Right atrium auricular region (tissue), 2 donors: ENCODE measurements around the gene ARHGEF2. TPM values are rescaled to one million over a fixed set of nuclear protein-coding genes. Genes with fewer than 3 reads are reported as not detected.
A peak's percentile ranks its signal among the peaks of the same experiment; 100 is the strongest.

Experiments
- DNase-seq: peaks from one replicate; pipeline ENCODE4 v3.0.0-alpha.2; 2019; ENCODE audit warnings: low spot score
- H3K27ac ChIP-seq, 2 donors: fragments of 200-600 bp; sonication (generic); 1 replicate in 1 of 2; 2 replicates in 1 of 2; pipeline ENCODE4 v1.5.1; 2016 to 2019
- H3K27me3 ChIP-seq, 2 donors: fragments of 200-600 bp; sonication (generic); one replicate each; pipeline versions ENCODE4 v1.5.1 to v1.6.0; 2017 to 2019
- H3K36me3 ChIP-seq: fragments of 200-600 bp; sonication (generic); one replicate; pipeline ENCODE4 v1.5.1; 2016
- H3K4me1 ChIP-seq, 2 donors: fragments of 200-600 bp; sonication (generic); one replicate each; pipeline versions ENCODE4 v1.5.1 to v1.6.0; 2017 to 2019
- H3K4me3 ChIP-seq, 2 donors: fragments of 200-600 bp; sonication (generic); 1 replicate in 1 of 2; 2 replicates in 1 of 2; pipeline ENCODE4 v1.5.1; 2017 to 2019; ENCODE audit warnings: mild to moderate bottlenecking in 1 of 2, moderate library complexity in 1 of 2
- H3K9me3 ChIP-seq, 2 donors: fragments of 200-600 bp; sonication (generic); one replicate each; pipeline ENCODE4 v1.5.1; 2019
- CTCF ChIP-seq, 2 donors: fragments of 200-600 bp; sonication (generic); IDR thresholded peaks; one replicate each; pipeline ENCODE4 v1.5.1; 2019; ENCODE audit warnings: antibody characterized with exemption in 2 of 2
- total RNA-seq, 2 donors: library from RNA; depleted of rRNA; stranded (reverse); fragments of >200 nt; gene quantifications; one replicate each; pipeline ENCODE4 v1.1.0, GENCODE V29; 2016

Gene ARHGEF2
- total RNA-seq, 2 donors from 2014 or later: 50.8 to 69.8 TPM

GRCh38 chr1:155938220-155938627 lies 40.1 kb downstream of the ARHGEF2 start:
- Histone ChIP-seq H3K9me3 (no peaks in the 10 kb centered on the region), H3K36me3 (no peaks in the 10 kb centered on the region), H3K27me3 (no peaks in the 10 kb centered on the region), H3K4me3 (no peak overlapping the region), H3K4me1 (peaks cover 0 to 62% of the 10 kb centered on the region in 2 donors), H3K27ac (peak overlapping the region; percentile 51 to 70)
- no peak for DNase-seq
- peak; percentile 44 to 71 for TF ChIP-seq CTCF (IDR thresholded peaks at IDR 0.05)

- Histone ChIP-seq H3K9me3 (no peaks in the 10 kb centered on the region), H3K27me3 (no peaks in the 10 kb centered on the region), H3K4me3 (peak overlapping the region; percentile 89 to 94), H3K27ac (peak overlapping the region; percentile 88 to 93), H3K36me3 (peaks cover 27% of the 10 kb centered on the region), H3K4me1 (peaks cover 0 to 62% of the 10 kb centered on the region in 2 donors)
- TF ChIP-seq CTCF (IDR thresholded peaks at IDR 0.05): no peak
- no peak for DNase-seq
Measured at GRCh38 chr1:155934936-155935590, 43.3 kb downstream of the ARHGEF2 start.

- peaks cover 0 to 57% of the 10 kb centered on the region in 2 donors for H3K4me1 ChIP-seq
- TF ChIP-seq CTCF (IDR thresholded peaks at IDR 0.05): peak in 1 of 2 donors; percentile 47
- DNase-seq: peak; percentile 98
Measured at GRCh38 chr1:155934097-155934935, 44.0 kb downstream of the ARHGEF2 start, which contains the start of gene KHDC4. TSS of gene KHDC4 (minus strand) at chr1:155934413. CDS start at chr1:155934373, 40 bp downstream.

GRCh38 chr1:155933591-155934096 lies 44.7 kb downstream of the ARHGEF2 start:
- Histone ChIP-seq H3K9me3 (no peaks in the 10 kb centered on the region), H3K4me3 (peak overlapping the region; percentile 89 to 94), H3K4me1 (peaks cover 0 to 50% of the 10 kb centered on the region in 2 donors), H3K27ac (peak overlapping the region; percentile 88 to 93), H3K27me3 (no peaks in the 10 kb centered on the region), H3K36me3 (peaks cover 41% of the 10 kb centered on the region)
- no peak for TF ChIP-seq CTCF (IDR thresholded peaks at IDR 0.05)
- DNase-seq: no peak

More at GRCh38 chr1:155934097-155934935, 44.0 kb downstream of the ARHGEF2 start, which contains the start of gene KHDC4:
- H3K9me3 ChIP-seq: no peaks in the 10 kb centered on the region
- H3K36me3 ChIP-seq: peaks cover 34% of the 10 kb centered on the region
- H3K4me3 ChIP-seq: peak within 1 kb of the TSS; percentile 89 to 94
- H3K27me3 ChIP-seq: no peaks in the 10 kb centered on the region
- H3K27ac ChIP-seq: peak within 1 kb of the TSS; percentile 88 to 93

GRCh38 chr1:155932487-155932886 lies 45.9 kb downstream of the ARHGEF2 start:
- no peaks in the 10 kb centered on the region for H3K27me3 ChIP-seq
- no peak overlapping the region for H3K4me3 ChIP-seq
- peaks cover 0 to 45% of the 10 kb centered on the region in 2 donors for H3K4me1 ChIP-seq
- no peak overlapping the region for H3K27ac ChIP-seq
- no peak for TF ChIP-seq CTCF (IDR thresholded peaks at IDR 0.05)
- H3K9me3 ChIP-seq: no peaks in the 10 kb centered on the region
- DNase-seq: no peak
- H3K36me3 ChIP-seq: peaks cover 51% of the 10 kb centered on the region
